ENCODE measurements around the gene MAP7D2.

MAP7D2 gene

GRCh38 chrX:20112022-20112774 lies 4.5 kb downstream of the MAP7D2 start:
- no peak for DNase-seq

- no peak for DNase-seq
Observed at GRCh38 chrX:20111271-20111670, 5.4 kb downstream of the MAP7D2 start.

- DNase-seq, result no peak
Observed at GRCh38 chrX:20101934-20102581, 14.6 kb downstream of the MAP7D2 start.

GRCh38 chrX:20091499-20091898 lies 25.2 kb downstream of the MAP7D2 start:
- no peak for DNase-seq

GRCh38 chrX:20089845-20090244 lies 26.9 kb downstream of the MAP7D2 start:
- DNase-seq, result no peak

- no peak for DNase-seq
Observed at GRCh38 chrX:20080277-20080676, 36.4 kb downstream of the MAP7D2 start.

- no peak for DNase-seq
Observed at GRCh38 chrX:20071511-20072079, 45.1 kb downstream of the MAP7D2 start.

- DNase-seq, result no peak
Observed at GRCh38 chrX:20067709-20068561, 48.8 kb downstream of the MAP7D2 start.

GRCh38 chrX:20066968-20067708 lies 49.6 kb downstream of the MAP7D2 start:
- DNase-seq, result no peak

- no peak for DNase-seq
Observed at GRCh38 chrX:20063716-20064351, 52.9 kb downstream of the MAP7D2 start.

GRCh38 chrX:20063153-20063552 lies 53.6 kb downstream of the MAP7D2 start:
- DNase-seq, result no peak

- DNase-seq, result no peak
Observed at GRCh38 chrX:20061855-20062254, 54.9 kb downstream of the MAP7D2 start.

- no peak for DNase-seq
Observed at GRCh38 chrX:20060961-20061748, 55.6 kb downstream of the MAP7D2 start.

- no peak for DNase-seq
Observed at GRCh38 chrX:20059467-20060128, 57.1 kb downstream of the MAP7D2 start.

- no peak for DNase-seq
Observed at GRCh38 chrX:20057479-20057878, 59.2 kb downstream of the MAP7D2 start.

- DNase-seq, result no peak
Observed at GRCh38 chrX:20056704-20057103, 60.0 kb downstream of the MAP7D2 start.

- no peak for DNase-seq
Observed at GRCh38 chrX:20053537-20053936, 63.2 kb downstream of the MAP7D2 start.

- no peak for DNase-seq
Observed at GRCh38 chrX:20046864-20047263, 69.8 kb downstream of the MAP7D2 start.

GRCh38 chrX:20046223-20046622 lies 70.5 kb downstream of the MAP7D2 start:
- no peak for DNase-seq

GRCh38 chrX:20042221-20042620 lies 74.5 kb downstream of the MAP7D2 start:
- no peak for DNase-seq

- DNase-seq, result no peak
Observed at GRCh38 chrX:20038966-20039365, 77.7 kb downstream of the MAP7D2 start.

Data from cerebellar nuclear complex (tissue), 1 donor.